Subcutaneous adipose tissue (tissue), 4 donors: ENCODE measurements around the gene RAD51B. TPM values are rescaled to one million over a fixed set of nuclear protein-coding genes. Genes with fewer than 3 reads are reported as not detected.

Experiments
- total RNA-seq, 4 donors: library from RNA; depleted of rRNA; stranded (reverse); fragments of >200 nt; gene quantifications; one replicate each; pipeline ENCODE4 v1.1.0, GENCODE V29; 2016
- TF ChIP-seq, protein P1 (sequence below): fragments of 450-650 bp; IDR thresholded peaks from one replicate; pipeline ENCODE4 v1.5.1; 2016; ENCODE audit warnings: low read depth, mild to moderate bottlenecking, control low read depth, antibody characterized with exemption, moderate library complexity

The RAD51B gene
- total RNA-seq, 4 donors from 2014 or later: 9.7 to 24.1 (median 16.7) TPM

DNA sequence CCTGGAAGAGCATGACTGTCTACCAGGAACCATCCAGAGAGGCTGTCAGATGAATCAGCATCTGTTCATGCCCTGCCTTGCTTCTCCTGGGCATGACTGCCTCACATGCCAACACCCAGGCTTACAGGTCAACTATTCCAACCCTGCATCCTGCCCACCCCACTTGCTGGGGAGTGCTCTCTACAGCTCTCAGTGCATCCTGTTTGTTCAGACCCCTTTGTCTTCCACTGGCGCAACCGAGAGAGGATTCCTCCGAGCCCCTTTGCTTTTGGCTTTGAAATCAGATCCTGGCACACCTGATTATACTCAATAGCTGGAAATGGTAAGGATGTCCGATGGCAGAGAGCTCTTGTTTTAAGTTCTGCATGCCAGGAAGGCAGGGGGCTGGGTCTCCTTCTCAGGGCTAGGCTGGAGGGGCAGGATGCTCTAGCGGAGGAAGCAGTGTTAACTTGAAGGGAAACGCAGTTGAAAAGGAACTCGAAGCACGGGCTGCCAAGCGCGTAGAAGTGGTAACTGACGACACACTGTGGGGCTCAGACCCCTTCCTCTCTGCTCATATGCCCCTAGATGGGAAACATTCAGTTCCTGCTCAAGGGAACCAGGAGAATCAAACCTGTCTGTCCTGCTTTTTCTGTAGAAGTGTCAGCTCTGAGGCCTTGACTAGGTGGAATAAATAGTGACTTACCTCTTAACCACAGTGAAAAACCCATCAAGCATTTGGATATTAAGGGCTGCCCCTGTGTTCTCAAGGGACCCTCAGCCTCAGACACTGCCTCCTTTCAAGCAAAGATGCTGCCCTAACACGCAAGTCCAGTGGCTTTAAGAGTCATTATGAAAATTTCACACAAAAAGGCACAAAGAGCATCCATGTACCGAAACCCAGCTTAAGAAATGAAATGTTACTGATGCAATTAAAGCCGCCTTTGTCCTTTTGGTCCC is 675.8 kb downstream of the RAD51B start:
- TF ChIP-seq, protein P1, sequence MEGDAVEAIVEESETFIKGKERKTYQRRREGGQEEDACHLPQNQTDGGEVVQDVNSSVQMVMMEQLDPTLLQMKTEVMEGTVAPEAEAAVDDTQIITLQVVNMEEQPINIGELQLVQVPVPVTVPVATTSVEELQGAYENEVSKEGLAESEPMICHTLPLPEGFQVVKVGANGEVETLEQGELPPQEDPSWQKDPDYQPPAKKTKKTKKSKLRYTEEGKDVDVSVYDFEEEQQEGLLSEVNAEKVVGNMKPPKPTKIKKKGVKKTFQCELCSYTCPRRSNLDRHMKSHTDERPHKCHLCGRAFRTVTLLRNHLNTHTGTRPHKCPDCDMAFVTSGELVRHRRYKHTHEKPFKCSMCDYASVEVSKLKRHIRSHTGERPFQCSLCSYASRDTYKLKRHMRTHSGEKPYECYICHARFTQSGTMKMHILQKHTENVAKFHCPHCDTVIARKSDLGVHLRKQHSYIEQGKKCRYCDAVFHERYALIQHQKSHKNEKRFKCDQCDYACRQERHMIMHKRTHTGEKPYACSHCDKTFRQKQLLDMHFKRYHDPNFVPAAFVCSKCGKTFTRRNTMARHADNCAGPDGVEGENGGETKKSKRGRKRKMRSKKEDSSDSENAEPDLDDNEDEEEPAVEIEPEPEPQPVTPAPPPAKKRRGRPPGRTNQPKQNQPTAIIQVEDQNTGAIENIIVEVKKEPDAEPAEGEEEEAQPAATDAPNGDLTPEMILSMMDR: no peak

DNA sequence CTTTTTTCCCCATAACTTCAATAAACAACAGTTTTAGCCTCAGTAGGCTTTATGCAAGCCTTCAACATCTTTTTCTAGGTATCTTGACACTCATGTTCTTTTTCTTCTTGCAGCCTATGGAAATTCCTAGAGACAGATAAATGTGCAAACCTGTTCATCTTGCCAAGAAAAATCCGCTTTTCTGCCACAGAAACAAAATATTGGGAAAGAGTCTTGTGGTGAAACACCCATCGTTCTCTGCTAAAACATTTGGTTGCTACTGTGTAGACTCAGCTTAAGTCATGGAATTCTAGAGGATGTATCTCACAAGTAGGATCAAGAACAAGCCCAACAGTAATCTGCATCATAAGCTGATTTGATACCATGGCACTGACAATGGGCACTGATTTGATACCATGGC is 677.4 kb downstream of the RAD51B start:
- TF ChIP-seq, protein P1: no peak

DNA sequence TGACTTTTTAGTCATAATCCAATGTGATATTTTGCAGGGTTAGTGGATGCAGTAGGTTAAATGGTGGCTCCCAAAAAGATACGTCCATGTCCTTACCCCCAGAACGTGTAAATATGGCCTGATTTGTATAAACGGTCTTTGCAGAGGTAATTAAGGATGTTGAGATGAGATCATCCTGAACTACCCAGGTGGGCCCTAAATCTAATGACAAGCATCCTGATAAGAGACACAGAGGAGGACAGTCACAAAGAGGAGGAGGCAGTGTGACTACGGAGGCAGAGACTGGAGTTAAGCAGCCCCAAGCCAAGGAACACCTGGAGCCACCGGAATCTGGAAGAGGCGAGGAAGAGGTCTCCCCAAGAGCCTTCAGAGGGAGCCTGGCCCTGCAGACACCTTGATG is 679.9 kb downstream of the RAD51B start:
- TF ChIP-seq, protein P1: no peak

DNA sequence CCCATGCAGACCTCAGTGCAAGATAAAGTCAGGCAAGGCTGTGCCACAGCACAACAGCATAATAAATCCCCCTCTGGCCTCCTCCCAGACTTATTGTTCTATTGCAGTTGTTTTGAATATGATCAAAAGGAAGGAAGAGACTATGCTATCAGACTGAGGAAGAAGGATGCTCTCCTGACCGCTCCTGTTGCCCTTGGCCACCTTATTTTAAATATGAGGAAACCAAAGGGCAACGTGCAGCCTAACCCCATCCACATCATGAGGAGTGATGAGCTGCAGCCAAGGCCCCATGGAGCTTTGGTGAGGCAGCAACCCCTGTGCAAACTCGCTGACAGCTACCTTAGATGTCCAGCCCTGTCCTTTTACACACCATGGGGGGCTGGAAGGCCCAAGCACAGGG is 681.6 kb downstream of the RAD51B start:
- TF ChIP-seq, protein P1: no peak

DNA sequence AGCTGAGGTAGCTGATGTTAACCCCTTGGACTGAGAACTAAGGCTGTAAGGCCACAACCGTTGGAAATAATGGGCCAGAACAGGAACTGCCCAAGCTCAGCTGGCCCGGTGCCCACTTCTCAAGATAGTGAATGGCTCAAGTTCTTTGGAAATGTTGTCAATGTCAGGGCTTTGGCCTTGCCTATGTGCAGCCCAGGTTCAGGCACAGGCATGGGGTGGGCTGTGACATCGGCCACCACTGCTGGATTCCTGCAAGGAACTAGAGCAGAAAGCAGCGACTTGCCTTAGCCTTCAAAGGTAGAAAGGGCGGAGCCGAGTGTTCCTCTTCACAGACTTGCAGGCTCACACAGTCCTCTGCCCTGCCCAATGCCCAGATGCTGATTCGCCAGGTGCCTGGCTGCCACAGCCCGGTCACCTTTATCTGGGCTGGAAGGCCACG is 682.1 kb downstream of the RAD51B start:
- TF ChIP-seq, protein P1: no peak

DNA sequence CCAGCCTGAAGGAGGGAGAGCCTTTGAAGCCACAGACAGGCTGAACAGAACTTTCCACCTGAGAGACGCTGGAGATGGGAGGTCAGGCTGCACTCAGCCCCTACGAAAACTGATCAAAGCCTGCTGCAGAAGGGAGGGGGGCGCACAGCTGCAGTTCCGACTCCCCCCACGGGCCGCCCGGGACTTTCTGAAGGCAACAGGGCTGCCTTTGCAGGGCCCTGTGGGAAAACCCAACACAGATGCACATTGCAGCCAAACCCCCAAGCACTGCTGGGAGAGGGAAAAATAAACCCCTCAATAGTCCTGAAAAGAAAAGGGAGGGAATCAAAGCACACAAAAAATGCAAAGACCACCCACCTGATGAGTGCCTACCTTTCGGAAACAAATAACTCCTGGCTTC is 682.7 kb downstream of the RAD51B start:
- TF ChIP-seq, protein P1: no peak

DNA sequence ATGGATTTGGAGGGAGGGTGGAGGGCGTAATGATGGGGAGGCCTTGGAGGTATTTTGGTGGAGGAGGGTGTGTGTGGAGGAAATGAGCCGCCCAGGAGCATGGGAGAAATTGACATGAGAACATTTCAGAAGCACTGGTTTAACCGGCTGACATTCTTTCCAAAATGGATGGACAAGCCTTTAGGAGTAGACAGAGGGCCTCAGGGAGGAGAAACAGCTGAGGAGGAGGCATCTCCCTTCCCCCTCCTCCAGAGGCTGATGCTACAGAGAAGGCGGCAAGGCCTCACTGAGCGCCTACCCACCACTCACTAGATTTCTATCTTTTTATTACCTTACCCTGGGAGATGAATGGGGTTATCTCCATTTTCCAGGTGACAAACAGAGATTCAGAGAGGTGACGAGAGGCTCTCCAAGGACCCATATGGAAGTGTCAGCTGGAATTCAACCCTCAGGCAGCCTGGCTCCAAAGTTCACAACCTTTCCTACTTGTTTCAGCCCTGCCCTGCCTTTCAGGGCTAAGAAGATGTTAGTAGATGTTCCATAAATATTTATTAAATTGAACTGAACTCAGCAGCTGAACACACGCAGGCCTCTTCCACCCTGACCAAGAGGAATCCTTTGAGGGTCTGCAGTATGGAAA is 683.7 kb downstream of the RAD51B start:
- TF ChIP-seq, protein P1: no peak
